ENCODE results near the gene UNK. TPM values are rescaled to one million over a fixed set of nuclear protein-coding genes. Genes with fewer than 3 reads are reported as not detected.

UNK gene
- total and polyA plus RNA-seq, 2 of the 13 experiments (the other 11 are each of a cell fraction or from before 2014, with no cell fraction given) = 31.6 to 33.0 TPM

- no peak; the same call in 1 of the 2 replicates for TF ChIP-seq ZNF225 (CRISPR knock-in tag; IDR thresholded peaks at IDR 0.05)
- 0 out of 2 replicates have a peak, but pooled peaks have one; percentile 55 for TF ChIP-seq ZZZ3 (CRISPR knock-in tag; IDR thresholded peaks at IDR 0.05; ENCODE audit: borderline replicate concordance)
- TF ChIP-seq ZNF503 (CRISPR knock-in tag; IDR thresholded peaks at IDR 0.05) = 0 out of 2 replicates have a peak, but pooled peaks have one; percentile 41
- no peak; the same call in 1 of the 2 replicates for TF ChIP-seq ZNF749 (CRISPR knock-in tag; IDR thresholded peaks at IDR 0.05; ENCODE audit: borderline replicate concordance)
- TF ChIP-seq AKAP8 (CRISPR knock-in tag; IDR thresholded peaks at IDR 0.05) = 0 out of 2 replicates have a peak, but pooled peaks have one; percentile 74
- TF ChIP-seq ZNF33A (CRISPR knock-in tag; IDR thresholded peaks at IDR 0.05; ENCODE audit: borderline replicate concordance) = 0 out of 2 replicates have a peak, but pooled peaks have one; percentile 64
- no peak for TF ChIP-seq LCORL (IDR thresholded peaks at IDR 0.05)
- TF ChIP-seq LCORL (CRISPR knock-in tag; IDR thresholded peaks at IDR 0.05) = peak; percentile 62; the same call in 1 of the 2 replicates
- TF ChIP-seq ZNF639 (CRISPR knock-in tag; conservative IDR thresholded peaks at IDR 0.05) = no peak
- no peak for TF ChIP-seq SP140L (CRISPR knock-in tag; IDR thresholded peaks at IDR 0.05; ENCODE audit: borderline replicate concordance)
- TF ChIP-seq IRF9 (CRISPR knock-in tag; IDR thresholded peaks at IDR 0.05; ENCODE audit: borderline replicate concordance) = no peak
- TF ChIP-seq CAMTA2 (CRISPR knock-in tag; IDR thresholded peaks at IDR 0.05; ENCODE audit: borderline replicate concordance) = peak; percentile 29; the same call in 1 of the 2 replicates
- no peak for TF ChIP-seq SOX13 (IDR thresholded peaks at IDR 0.05)
- no peak for TF ChIP-seq SOX13 (CRISPR knock-in tag; conservative IDR thresholded peaks at IDR 0.05 in 1 of 2, IDR thresholded peaks at IDR 0.05 in 1 of 2)
- TF ChIP-seq SOX6 (IDR thresholded peaks at IDR 0.05) = no peak
- peak; percentile 23; the same call in 1 of the 2 replicates for TF ChIP-seq SOX6 (CRISPR knock-in tag; IDR thresholded peaks at IDR 0.05)
- TF ChIP-seq KMT2A (CRISPR knock-in tag; IDR thresholded peaks at IDR 0.05) = no peak
- no peak for TF ChIP-seq EHMT2 (IDR thresholded peaks at IDR 0.05; ENCODE audit: borderline replicate concordance, low read depth, low read length)
- TF ChIP-seq THAP9 (CRISPR knock-in tag; IDR thresholded peaks at IDR 0.05; ENCODE audit: borderline replicate concordance) = peak; percentile 89; the same call in 1 of the 2 replicates
- TF ChIP-seq HOXD1 (CRISPR knock-in tag; IDR thresholded peaks at IDR 0.05) = 0 out of 2 replicates have a peak, but pooled peaks have one; percentile 3
Observed at GRCh38 chr17:75764417-75764710, 20.2 kb upstream of the UNK start (continued).

Measured in HepG2 (cell line).